HEK293 (cell line): ENCODE data around the gene DTX3L.

Experiments
- ATF2 ChIP-seq: fragments of 450-650 bp; formaldehyde crosslinking; IDR thresholded peaks from 2 replicates; pipeline ENCODE4 v1.5.1; 2016; ENCODE audit warnings: missing biosample characterization, missing genetic modification characterization, low read depth
- BCL11A ChIP-seq: fragments of 450-650 bp; formaldehyde crosslinking; IDR thresholded peaks from 2 replicates; pipeline ENCODE4 v1.5.1; 2016; ENCODE audit warnings: low read depth, missing biosample characterization, missing genetic modification characterization
- CTCF ChIP-seq: fragments of 450-650 bp; formaldehyde crosslinking; IDR thresholded peaks from 2 replicates; pipeline ENCODE4 v1.5.1; 2016; ENCODE audit warnings: missing biosample characterization, missing genetic modification characterization
- HIC1 ChIP-seq: fragments of 450-650 bp; formaldehyde crosslinking; IDR thresholded peaks from 2 replicates; pipeline ENCODE4 v1.5.1; 2016; ENCODE audit warnings: missing biosample characterization, missing genetic modification characterization
- REST ChIP-seq: fragments of 450-650 bp; formaldehyde crosslinking; IDR thresholded peaks from 2 replicates; pipeline ENCODE4 v1.5.1; 2016; ENCODE audit warnings: missing biosample characterization, missing genetic modification characterization
- ZBTB10 ChIP-seq: fragments of 450-650 bp; formaldehyde crosslinking; IDR thresholded peaks from 2 replicates; pipeline ENCODE4 v1.5.1; 2016; ENCODE audit warnings: missing biosample characterization, missing genetic modification characterization
- ZNF112 ChIP-seq: fragments of 450-650 bp; formaldehyde crosslinking; IDR thresholded peaks from 2 replicates; pipeline ENCODE4 v1.5.0; 2017; ENCODE audit warnings: missing biosample characterization, missing genetic modification characterization
- ZNF138 ChIP-seq: fragments of 450-650 bp; formaldehyde crosslinking; IDR thresholded peaks from 2 replicates; pipeline ENCODE4 v1.5.1; 2016; ENCODE audit warnings: missing biosample characterization, missing genetic modification characterization, borderline replicate concordance
- ZNF169 ChIP-seq: fragments of 450-650 bp; formaldehyde crosslinking; IDR thresholded peaks from 2 replicates; pipeline ENCODE4 v1.5.1; 2016; ENCODE audit warnings: missing biosample characterization, missing genetic modification characterization
- ZNF221 ChIP-seq: fragments of 450-650 bp; formaldehyde crosslinking; IDR thresholded peaks from 2 replicates; pipeline ENCODE4 v1.5.1; 2017; ENCODE audit warnings: missing biosample characterization, missing genetic modification characterization, borderline replicate concordance
- ZNF423 ChIP-seq: fragments of 450-650 bp; formaldehyde crosslinking; IDR thresholded peaks from 2 replicates; pipeline ENCODE4 v1.5.1; 2016; ENCODE audit warnings: missing biosample characterization, missing genetic modification characterization

- TF ChIP-seq ZNF169 (no peak), HIC1 (tag by site-specific recombination) (no peak), CTCF (tag by site-specific recombination) (no peak), ZNF423 (no peak), ATF2 (tag by site-specific recombination) (no peak), REST (no peak), ZBTB10 (no peak), ZNF138 (tag by site-specific recombination) (no peak), BCL11A (no peak), ZNF112 (tag by site-specific recombination) (no peak), ZNF221 (tag by site-specific recombination) (no peak)
Observed at GRCh38 chr3:122590610-122591009, 26.5 kb downstream of the DTX3L start.
